Central memory CD8-positive, alpha-beta T cell (primary cell): ENCODE measurements around the gene MAG.

Experiments
- ATAC-seq: fragments of 150-1000 bp; cut with Tn5 transposase; replicated peaks from 2 replicates; pipeline ENCODE4 v1.10.0; 2022; ENCODE audit warnings: mild to moderate bottlenecking, moderate FRiP score, moderate number of reproducible peaks; ENCODE audit not compliant: poor library complexity, severe bottlenecking; ENCODE audit errors: extremely low read depth
- DNase-seq, 2 donors: peaks; one replicate each; pipeline ENCODE4 v3.0.0; 2021; ENCODE audit warnings: low spot score in 2 of 2
- H3K27ac Mint-ChIP-seq: one replicate; pipeline ENCODE4 v1.8.0; 2022; ENCODE audit warnings: low read depth, mild to moderate bottlenecking, moderate library complexity, mixed read lengths
- H3K27me3 Mint-ChIP-seq: one replicate; pipeline ENCODE4 v1.8.0; 2022; ENCODE audit warnings: mixed read lengths
- H3K36me3 Mint-ChIP-seq: one replicate; pipeline ENCODE4 v1.8.0; 2022; ENCODE audit warnings: mild to moderate bottlenecking, moderate library complexity, mixed read lengths; ENCODE audit not compliant: insufficient read depth
- H3K4me1 Mint-ChIP-seq: one replicate; pipeline ENCODE4 v1.8.0; 2022; ENCODE audit warnings: mixed read lengths
- H3K4me3 Mint-ChIP-seq: one replicate; pipeline ENCODE4 v1.8.0; 2022; ENCODE audit warnings: mild to moderate bottlenecking, moderate library complexity, mixed read lengths
- H3K9me3 Mint-ChIP-seq: one replicate; pipeline ENCODE4 v1.8.0; 2022; ENCODE audit warnings: mixed read lengths

Gene MAG

DNA sequence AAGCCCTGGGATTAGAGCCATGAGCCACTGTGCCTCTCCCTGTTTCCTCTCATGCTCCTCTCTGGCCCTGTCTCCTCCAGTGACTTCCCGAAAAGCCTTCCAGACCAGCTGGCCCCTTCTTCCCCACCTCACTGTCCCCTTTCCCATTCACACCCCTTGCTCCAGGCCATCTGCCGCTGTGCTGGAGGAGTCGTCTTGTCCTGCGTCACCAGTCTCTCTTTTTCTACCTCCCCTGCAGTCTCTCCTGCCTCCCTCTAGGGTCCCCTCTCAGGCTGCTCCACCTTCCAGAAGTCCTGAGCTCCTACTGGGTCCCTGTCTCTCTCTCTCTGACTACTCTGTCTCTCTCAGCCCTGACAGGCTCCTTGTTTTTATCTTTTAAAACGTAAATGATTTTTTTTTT lies 50.5 kb downstream of the MAG start:
- Mint-ChIP-seq H3K9me3 (no peaks in the 10 kb centered on the region), H3K4me1 (peaks cover 11% of the 10 kb centered on the region), H3K4me3 (no peak overlapping the region), H3K36me3 (peaks cover 8% of the 10 kb centered on the region), H3K27ac (no peak overlapping the region), H3K27me3 (peaks cover 51% of the 10 kb centered on the region)
- ATAC-seq (no peak), DNase-seq (no peak)

DNA sequence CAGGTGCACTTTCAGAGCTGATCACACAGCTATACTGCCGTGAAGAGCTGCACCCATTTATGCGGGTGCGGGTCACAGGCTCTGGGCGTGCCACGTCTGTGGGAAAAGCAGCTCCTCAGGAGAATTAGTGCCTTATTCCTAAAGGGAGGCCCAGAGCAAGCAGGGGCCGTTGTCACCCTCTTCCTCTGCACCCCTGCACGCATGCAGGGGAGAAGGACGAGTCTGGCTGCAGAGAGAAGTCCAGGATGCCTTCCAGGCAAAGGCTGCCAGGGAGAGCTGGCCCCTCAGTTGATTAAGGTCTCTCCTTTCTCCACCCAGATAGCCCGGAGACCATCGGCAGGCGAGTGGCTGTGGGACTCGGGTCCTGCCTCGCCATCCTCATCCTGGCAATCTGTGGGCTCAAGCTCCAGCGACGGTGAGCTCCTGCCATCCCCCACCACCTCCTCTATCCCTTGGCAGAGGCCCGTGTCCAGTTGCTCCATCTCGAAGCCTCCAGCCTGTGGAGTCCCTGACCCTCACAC lies 52.6 kb downstream of the MAG start:
- DNase-seq, result no peak
- Mint-ChIP-seq H3K27me3 (peaks cover 51% of the 10 kb centered on the region), H3K4me3 (no peak overlapping the region), H3K9me3 (no peaks in the 10 kb centered on the region), H3K36me3 (peaks cover 8% of the 10 kb centered on the region), H3K4me1 (peaks cover 18% of the 10 kb centered on the region), H3K27ac (no peak overlapping the region)
- ATAC-seq, result no peak

DNA sequence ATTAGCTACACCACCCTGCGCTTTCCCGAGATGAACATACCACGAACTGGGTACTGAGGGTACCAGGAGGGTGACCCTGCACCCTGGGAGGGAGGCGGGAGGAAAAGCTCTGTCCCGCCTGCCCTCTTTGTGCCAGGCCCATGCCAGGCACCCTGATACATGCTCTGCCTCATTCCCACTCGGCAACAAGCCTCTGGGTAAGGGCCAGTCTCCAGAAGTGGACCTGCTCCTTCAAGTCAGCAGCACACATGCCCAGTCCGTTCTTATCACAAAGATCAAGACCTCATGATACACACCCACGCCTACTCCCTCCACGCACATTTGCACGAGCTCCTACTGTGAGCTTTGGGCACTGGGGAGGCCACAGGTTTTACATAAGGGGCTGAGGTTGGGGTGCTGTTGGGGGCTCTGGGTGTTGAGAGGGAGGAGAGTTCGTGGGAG lies 53.7 kb downstream of the MAG start:
- peaks cover 51% of the 10 kb centered on the region for H3K27me3 Mint-ChIP-seq
- H3K4me1 Mint-ChIP-seq, result peaks cover 18% of the 10 kb centered on the region
- ATAC-seq (no peak), DNase-seq (no peak)
- H3K36me3 Mint-ChIP-seq, result peaks cover 10% of the 10 kb centered on the region
- peak overlapping the region; percentile 32 for H3K4me3 Mint-ChIP-seq
- H3K27ac Mint-ChIP-seq, result no peak overlapping the region
- H3K9me3 Mint-ChIP-seq, result no peaks in the 10 kb centered on the region

- Mint-ChIP-seq H3K36me3 (peaks cover 10% of the 10 kb centered on the region), H3K27me3 (peaks cover 51% of the 10 kb centered on the region)
- peak; percentile 39 to 46 for DNase-seq
These were observed 54.5 kb downstream of the MAG start for GRCh38 chr19:35346193-35347052.

GRCh38 chr19:35347171-35347929 lies 55.4 kb downstream of the MAG start, which contains the start of gene FFAR1:
Gene FFAR1, plus strand, starts transcription at chr19:35347902. Its CDS starts 3,650 bp downstream, at chr19:35351552.
- Mint-ChIP-seq H3K36me3 (peaks cover 8% of the 10 kb centered on the region), H3K9me3 (no peaks in the 10 kb centered on the region), H3K27me3 (peaks cover 46% of the 10 kb centered on the region), H3K27ac (peak within 1 kb of the TSS; percentile 87), H3K4me3 (peak within 1 kb of the TSS; percentile 32), H3K4me1 (peaks cover 18% of the 10 kb centered on the region)
- ATAC-seq, result peak; percentile 54
- no peak for DNase-seq

More at GRCh38 chr19:35346193-35347052, 54.5 kb downstream of the MAG start:
- H3K4me3 Mint-ChIP-seq, result peak overlapping the region; percentile 32
- H3K27ac Mint-ChIP-seq, result peak overlapping the region; percentile 87
- H3K4me1 Mint-ChIP-seq, result peaks cover 18% of the 10 kb centered on the region
- H3K9me3 Mint-ChIP-seq, result no peaks in the 10 kb centered on the region
- peak; percentile 77 for ATAC-seq

DNA sequence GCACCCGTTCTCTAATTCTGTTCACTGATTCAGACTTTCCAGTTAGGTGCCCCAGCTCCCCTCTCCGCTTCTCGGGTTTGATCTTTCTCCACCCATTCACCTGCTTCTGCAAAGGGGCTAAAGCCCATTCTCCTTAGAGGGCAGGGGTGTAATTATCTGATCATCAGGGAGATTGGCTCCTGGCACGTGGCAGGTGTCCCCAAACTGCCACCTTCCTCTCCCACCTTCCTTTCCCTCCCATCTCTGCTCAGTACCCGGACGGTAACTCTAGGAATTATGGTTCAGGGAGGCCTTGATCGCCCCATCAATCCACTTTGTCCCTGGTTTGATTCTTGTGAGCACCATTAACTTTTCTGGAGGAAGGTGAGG lies 56.0 kb downstream of the MAG start:
- ATAC-seq, result no peak
- H3K36me3 Mint-ChIP-seq, result peaks cover 8% of the 10 kb centered on the region
- H3K27ac Mint-ChIP-seq, result no peak overlapping the region
- DNase-seq, result no peak
- peaks cover 23% of the 10 kb centered on the region for H3K4me1 Mint-ChIP-seq
- H3K9me3 Mint-ChIP-seq, result no peaks in the 10 kb centered on the region
- peaks cover 41% of the 10 kb centered on the region for H3K27me3 Mint-ChIP-seq
- peak overlapping the region; percentile 32 for H3K4me3 Mint-ChIP-seq

DNA sequence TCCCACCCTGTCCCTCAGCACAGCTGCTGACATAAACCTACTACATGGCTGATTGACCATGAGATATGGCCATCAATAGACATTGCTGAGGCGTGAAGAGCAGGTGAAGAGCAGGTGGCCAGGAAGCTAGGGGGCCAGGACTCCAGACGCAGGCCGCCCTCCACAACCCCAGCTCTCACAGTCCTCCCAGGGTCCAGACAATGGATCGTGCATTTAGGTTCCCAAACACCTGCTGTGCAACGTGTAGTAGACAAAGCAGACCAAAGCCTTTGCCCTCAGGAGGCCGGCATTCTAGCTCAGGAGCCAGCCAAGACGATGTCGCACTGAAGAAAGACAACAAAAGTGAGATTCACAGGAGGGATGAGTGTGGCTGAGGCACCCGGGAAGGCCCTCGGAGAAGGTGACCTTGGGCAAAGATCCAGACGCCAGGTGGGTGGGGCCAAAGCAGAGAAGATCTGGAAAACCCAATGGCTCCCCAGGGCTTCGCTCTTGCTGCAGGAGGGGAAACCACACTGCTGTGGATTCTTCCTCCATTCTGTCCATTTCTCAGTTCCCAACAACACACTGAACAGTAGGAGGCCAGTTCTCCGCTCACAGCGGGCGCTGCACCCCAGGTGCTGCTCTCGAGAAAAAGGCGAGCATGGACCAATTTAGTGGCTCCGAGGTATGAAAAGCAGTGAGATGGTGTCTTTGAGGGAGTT lies 57.1 kb downstream of the MAG start:
- DNase-seq, result no peak
- no peak overlapping the region for H3K27ac Mint-ChIP-seq
- H3K27me3 Mint-ChIP-seq, result peaks cover 31% of the 10 kb centered on the region
- ATAC-seq, result no peak
- H3K4me1 Mint-ChIP-seq, result peaks cover 25% of the 10 kb centered on the region
- no peak overlapping the region for H3K4me3 Mint-ChIP-seq
- no peaks in the 10 kb centered on the region for H3K9me3 Mint-ChIP-seq
- H3K36me3 Mint-ChIP-seq, result peaks cover 8% of the 10 kb centered on the region

DNA sequence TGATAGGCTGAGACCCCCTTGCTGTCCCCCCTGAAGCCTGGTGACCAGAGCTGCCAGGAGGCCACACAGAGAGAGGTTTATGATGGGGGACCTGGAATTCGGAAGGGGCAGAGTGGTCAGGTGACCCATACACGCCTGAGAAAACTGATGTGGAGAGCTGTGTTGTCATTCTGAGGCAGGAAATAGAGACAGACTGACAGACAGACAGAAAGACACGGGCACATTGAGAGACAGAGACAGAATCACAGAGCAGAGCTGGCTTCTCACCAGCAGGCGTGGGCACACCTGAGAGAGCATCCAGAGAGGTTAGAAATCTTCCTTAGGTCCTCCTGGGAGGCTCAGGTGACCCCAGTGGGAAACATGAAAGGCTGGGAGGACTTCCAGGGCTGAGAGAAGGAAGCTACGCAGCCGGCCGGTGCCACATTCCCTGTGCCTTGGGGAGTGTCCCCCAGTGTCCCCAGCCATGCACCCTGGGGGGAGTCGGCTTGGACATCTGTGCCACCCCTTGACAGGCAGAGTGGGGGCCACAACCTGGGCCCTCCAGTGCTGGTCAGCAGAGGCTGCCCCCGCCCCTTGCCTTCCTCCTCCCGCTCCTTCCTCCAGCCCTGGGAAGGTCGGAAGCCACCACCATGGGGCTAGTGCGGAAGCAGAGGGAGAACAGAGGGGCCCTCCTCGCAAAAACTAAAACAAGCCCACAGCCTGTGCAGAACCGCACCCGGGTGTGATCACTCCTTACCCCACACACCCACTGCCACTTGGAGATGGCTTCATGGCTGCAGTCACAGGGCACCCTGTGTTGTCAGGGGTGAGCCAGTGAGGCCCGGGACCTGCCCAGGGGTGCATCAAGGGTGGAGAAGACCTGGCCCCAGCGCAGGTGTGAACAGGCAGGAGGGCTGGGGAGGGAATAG lies 57.9 kb downstream of the MAG start:
- Mint-ChIP-seq H3K4me1 (peaks cover 25% of the 10 kb centered on the region), H3K27ac (no peak overlapping the region)
- DNase-seq, result no peak

GRCh38 chr19:35350591-35350990 lies 58.6 kb downstream of the MAG start:
- ATAC-seq, result no peak
- no peaks in the 10 kb centered on the region for H3K9me3 Mint-ChIP-seq
- H3K27ac Mint-ChIP-seq, result peak overlapping the region; percentile 10
- peaks cover 8% of the 10 kb centered on the region for H3K36me3 Mint-ChIP-seq
- peaks cover 25% of the 10 kb centered on the region for H3K4me1 Mint-ChIP-seq
- no peak overlapping the region for H3K4me3 Mint-ChIP-seq
- H3K27me3 Mint-ChIP-seq, result peaks cover 27% of the 10 kb centered on the region
- DNase-seq, result no peak

More for the DNA sequence above, 57.9 kb downstream of the MAG start:
- Mint-ChIP-seq H3K4me3 (no peak overlapping the region), H3K27me3 (peaks cover 31% of the 10 kb centered on the region), H3K9me3 (no peaks in the 10 kb centered on the region), H3K36me3 (peaks cover 8% of the 10 kb centered on the region)
- ATAC-seq, result no peak

- DNase-seq, result no peak
- Mint-ChIP-seq H3K27me3 (peaks cover 17% of the 10 kb centered on the region), H3K36me3 (peaks cover 6% of the 10 kb centered on the region), H3K4me1 (peaks cover 22% of the 10 kb centered on the region), H3K4me3 (no peak overlapping the region), H3K9me3 (no peaks in the 10 kb centered on the region), H3K27ac (peak overlapping the region; percentile 10)
- ATAC-seq, result no peak
These were observed 59.6 kb downstream of the MAG start for GRCh38 chr19:35351411-35352176.

DNA sequence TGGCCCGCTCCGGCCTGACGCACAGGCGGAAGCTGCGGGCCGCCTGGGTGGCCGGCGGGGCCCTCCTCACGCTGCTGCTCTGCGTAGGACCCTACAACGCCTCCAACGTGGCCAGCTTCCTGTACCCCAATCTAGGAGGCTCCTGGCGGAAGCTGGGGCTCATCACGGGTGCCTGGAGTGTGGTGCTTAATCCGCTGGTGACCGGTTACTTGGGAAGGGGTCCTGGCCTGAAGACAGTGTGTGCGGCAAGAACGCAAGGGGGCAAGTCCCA lies 60.2 kb downstream of the MAG start:
- no peaks in the 10 kb centered on the region for H3K9me3 Mint-ChIP-seq
- peaks cover 12% of the 10 kb centered on the region for H3K27me3 Mint-ChIP-seq
- no peak for DNase-seq
- no peak overlapping the region for H3K27ac Mint-ChIP-seq
- peaks cover 2% of the 10 kb centered on the region for H3K36me3 Mint-ChIP-seq
- no peak overlapping the region for H3K4me3 Mint-ChIP-seq
- no peak for ATAC-seq
- H3K4me1 Mint-ChIP-seq, result peaks cover 17% of the 10 kb centered on the region
